GM18909 (cell line): ENCODE data around the gene CHRNA9.

ENCODE experiments used
- ATAC-seq: cut with Tn5 transposase; IDR thresholded peaks from one replicate; pipeline ENCODE4 v1.9.1; 2021; ENCODE audit warnings: mild to moderate bottlenecking; ENCODE audit not compliant: unreplicated experiment, poor library complexity

CHRNA9 gene

GRCh38 chr4:40308528-40309122, 26.5 kb upstream of the CHRNA9 start:
- no peak for ATAC-seq

DNA sequence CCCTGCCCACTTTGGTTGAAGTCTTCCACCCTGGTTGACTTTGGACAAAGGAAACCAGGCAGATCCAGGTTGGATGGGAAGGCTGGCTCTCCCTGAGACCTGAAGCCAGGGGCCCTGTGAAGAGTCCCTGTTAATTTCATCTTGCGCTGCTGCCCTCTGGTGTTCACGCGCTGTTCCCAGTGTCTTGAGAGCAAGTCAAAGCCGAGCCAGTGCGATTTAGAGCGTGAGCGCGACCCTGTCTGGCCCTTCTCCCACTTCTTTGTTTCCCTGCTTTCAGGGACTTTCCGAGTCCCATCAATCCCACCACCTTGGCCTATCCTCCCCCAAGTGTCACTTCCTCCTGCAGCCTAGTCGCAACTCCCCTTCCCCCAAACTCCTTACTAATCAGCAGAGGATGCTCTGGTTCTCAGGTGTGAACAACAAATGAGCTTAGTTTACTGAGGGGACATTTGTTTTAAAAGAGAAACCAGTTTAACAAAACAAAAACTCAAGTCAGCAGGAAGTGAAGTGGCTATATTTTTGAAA, 25.8 kb upstream of the CHRNA9 start:
- ATAC-seq, result peak; percentile 31

DNA sequence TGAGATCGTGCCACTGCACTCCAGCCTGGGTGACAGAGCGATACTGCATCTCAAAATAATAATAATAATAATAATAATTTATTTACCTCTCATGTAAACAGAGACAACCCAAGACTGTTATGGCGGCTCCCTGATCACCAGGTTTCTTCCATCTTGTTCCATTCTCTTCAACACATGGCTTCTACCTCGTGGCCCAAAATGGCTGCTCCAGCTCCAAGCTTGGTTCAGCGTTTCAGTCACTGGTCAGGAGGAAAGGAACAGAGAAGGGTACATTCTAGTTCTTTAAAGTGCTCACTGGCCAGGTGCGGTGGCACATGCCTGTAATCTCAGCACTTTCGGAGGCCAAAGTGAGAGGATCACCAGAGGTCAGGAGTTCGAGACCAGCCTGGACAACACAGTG, 24.9 kb upstream of the CHRNA9 start:
- no peak for ATAC-seq

DNA sequence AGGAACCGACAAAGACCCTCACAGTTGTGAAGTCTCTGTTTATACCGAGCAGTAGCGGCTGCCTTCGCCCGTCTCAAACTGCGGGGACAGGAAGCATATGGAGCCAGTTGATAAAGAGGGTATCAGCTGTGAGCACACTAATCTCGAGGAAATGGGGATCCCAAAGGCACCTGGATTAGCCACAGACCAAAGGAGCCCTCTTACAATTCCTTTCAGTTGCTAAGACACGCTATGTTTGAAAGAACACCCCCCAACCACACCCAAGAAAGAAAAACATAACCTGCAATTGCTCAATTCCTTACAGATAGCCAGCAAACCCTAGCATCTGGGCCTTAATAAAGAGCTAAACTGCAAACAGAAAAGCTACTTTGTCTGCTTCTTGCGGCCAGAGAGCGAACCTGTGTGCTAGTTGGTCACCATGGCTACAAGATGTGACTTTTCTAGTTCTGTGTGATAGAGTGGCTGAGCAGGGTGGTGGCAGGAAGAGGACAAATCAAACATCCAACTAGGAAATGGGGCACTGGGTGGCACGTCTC, 23.3 kb upstream of the CHRNA9 start:
- ATAC-seq, result no peak

GRCh38 chr4:40314951-40315350, 20.2 kb upstream of the CHRNA9 start:
- ATAC-seq, result no peak

DNA sequence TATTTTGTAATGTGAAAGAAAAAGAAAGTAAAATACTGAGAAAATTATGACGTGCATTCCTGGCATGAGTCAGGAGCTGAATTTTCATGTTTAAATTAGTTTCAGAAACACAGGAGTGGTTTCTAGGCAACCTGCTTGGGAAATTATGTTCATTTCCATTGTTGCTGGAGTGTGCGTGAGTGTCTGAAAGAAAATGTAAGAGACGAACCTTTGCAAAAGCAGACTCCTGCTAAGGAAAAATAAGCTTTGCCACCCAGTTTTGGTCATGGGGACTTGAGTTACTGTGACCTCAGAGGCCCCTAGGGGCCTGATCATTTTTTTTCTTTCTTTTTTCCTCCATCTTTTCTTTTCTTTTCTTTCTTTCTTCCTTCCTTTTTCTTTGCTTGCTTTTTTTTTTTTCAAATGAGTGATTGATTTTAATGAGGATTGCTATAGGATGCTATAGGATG, 18.8 kb upstream of the CHRNA9 start:
- ATAC-seq, result peak; percentile 41

DNA sequence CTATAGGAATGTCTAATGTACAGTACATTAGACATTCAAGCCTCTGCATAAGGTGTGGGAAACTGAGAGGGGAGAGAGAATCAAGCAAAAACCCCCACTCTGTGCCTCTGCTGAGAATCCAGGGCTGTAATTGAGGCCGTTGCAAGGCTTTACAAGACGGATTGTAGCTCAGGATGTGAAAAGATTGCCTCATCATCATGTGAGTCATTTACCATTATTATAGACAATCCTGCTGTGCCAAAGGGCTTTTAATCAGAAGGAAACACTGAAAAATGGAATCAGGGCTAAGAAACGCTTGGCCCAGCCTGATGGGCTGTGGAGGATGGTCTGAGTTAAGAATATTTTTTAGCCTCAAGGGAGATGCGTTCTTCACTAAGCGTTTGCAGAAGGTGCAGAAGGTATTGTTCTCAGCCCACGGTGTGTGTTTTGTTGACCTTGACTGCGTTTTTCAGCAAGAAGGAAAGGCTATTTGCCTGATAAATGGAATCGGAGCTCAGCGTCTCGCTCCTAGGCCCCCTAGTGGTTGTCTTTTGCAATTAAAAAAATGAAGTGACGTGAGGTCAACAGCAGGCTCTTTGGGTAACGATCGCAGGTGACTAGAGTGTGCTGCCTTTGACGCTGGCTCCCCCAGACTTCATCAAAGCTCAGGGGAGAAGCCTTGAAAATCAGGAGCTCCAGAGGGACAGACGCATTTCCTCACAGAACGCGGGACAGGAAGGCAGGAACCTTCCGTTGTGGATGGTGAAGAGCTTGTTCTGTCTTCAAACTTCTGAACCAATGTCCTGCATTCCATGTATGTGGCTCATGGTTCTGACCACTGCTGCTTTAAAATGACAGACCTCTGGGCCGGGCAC, 18.1 kb upstream of the CHRNA9 start:
- peak; percentile 68 for ATAC-seq

DNA sequence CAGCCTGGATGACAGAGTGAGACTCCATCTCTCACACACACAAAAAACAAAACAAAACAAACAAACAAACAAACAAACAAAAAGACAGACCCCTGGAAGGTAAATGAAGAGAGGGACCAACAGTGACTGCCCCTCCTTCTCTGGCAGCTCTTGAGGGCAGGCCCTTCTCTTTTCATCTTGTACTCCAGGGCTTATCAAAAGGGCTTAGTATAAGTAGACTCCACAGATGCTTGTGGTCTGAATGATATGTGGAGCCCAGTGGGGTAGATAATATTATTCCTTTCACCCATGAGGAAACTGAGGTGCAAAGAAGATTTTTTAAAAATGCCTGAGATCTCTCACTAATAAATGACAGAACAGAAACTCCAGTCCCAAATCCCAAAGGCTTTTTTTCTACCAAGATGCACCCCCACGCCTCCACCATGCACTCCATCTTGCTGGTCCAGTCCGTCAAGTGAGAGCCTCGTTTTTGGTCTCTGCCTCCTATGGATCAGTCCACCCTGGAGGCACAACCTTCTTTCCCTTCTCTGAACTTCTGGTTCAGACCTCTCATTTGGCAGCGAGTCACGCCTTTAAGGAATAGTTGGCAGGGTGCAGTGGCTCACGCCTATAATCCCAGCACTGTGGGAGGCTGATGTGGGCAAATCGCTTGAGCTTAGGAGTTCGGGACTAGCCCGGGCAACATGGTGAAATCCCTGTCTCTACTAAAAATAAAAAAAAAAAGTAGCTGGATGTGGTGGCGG, 17.0 kb upstream of the CHRNA9 start:
- no peak for ATAC-seq

GRCh38 chr4:40321574-40322275, 13.4 kb upstream of the CHRNA9 start:
- ATAC-seq, result no peak

GRCh38 chr4:40322811-40323210, 12.3 kb upstream of the CHRNA9 start:
- ATAC-seq, result no peak

GRCh38 chr4:40323866-40324265, 11.3 kb upstream of the CHRNA9 start:
- ATAC-seq, result no peak

GRCh38 chr4:40325406-40326019, 9.6 kb upstream of the CHRNA9 start:
- ATAC-seq, result peak; percentile 91

DNA sequence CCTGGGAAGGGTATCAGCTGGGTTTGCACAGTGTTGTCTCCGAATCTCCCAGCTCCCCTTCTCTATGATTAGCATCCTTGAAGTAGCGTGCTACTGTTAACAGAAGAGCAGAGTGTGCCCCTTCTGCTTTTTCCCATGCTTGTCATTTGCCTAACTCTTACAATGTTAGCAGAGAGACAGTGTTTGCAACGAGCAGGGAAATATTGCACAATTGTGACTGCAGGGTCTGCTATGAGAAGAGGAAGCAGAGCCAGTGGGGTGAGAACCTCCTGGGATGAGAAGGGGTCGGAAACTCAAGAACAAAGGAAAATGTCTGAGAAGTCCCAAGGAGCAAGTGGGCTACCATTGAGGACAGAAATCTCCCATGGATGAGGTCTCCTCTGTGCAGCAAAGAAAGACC, 7.8 kb upstream of the CHRNA9 start:
- ATAC-seq, result no peak

DNA sequence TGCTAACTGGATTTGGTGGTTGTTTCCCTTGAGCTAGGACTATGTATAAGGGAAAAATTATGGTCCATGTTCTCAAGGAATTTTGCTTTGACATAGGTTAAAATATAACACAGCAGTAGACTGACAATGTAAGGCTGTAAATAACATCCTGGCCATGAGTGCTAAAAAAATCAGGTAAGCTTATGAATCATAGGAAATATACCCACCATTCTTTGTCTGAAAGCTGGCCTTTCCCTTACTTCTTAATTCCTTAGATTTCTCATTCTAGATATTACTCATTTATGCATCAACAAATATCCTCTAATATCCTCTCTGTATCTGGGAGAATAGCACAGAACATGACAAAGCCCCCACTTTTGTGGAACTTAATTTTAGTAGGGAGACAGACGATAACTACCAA, 6.8 kb upstream of the CHRNA9 start:
- ATAC-seq, result no peak

DNA sequence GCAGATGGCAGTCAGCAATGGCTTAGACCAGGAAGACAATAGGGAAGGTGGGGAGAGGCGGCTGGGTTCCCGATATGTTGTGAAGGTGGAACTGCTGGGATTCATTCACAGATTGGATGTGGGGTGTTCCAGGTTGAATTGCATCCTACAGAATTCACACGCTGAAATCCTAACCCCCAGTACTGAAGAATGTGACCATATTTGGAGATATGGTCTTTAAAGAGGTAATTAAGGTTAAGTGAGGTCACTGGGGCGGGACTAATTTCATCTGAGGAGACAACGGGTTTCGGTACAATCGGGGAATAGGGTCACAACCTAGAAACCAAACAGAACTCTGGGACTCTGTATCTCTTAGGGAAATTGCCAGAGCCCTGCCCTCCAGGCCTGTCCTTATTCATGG, 5.3 kb upstream of the CHRNA9 start:
- no peak for ATAC-seq

GRCh38 chr4:40330536-40330935, 4.6 kb upstream of the CHRNA9 start:
- no peak for ATAC-seq

GRCh38 chr4:40331101-40331745, 3.9 kb upstream of the CHRNA9 start:
- no peak for ATAC-seq

GRCh38 chr4:40331961-40332360, 3.2 kb upstream of the CHRNA9 start:
- no peak for ATAC-seq

GRCh38 chr4:40333921-40334352, 1.2 kb upstream of the CHRNA9 start:
- ATAC-seq, result no peak
